MM.1S (cell line): ENCODE results near the gene SNW1.

Experiments
- DNase-seq: peaks from one replicate; pipeline ENCODE4 v3.0.0-alpha.2; 2015
- H2AFZ ChIP-seq: fragments of 300-600 bp; sonication (generic); 2 replicates; pipeline ENCODE4 v1.6.0; 2016; ENCODE audit warnings: antibody characterized with exemption, low read length
- H3F3A ChIP-seq: fragments of 300-600 bp; sonication (generic); 2 replicates; pipeline ENCODE4 v1.6.1; 2016; ENCODE audit warnings: mild to moderate bottlenecking, antibody characterized with exemption, low read length, moderate library complexity, mixed read lengths; ENCODE audit not compliant: insufficient read depth
- H3K27ac ChIP-seq: fragments of 300-600 bp; sonication (generic); 2 replicates; pipeline ENCODE4 v1.5.1; 2016; ENCODE audit warnings: mild to moderate bottlenecking, low read length
- H3K27me3 ChIP-seq: fragments of 300-600 bp; sonication (generic); replicated peaks from 2 replicates; pipeline ENCODE4 v1.6.0; 2016; ENCODE audit warnings: low read length; ENCODE audit not compliant: insufficient read depth
- H3K36me3 ChIP-seq: fragments of 300-600 bp; sonication (generic); replicated peaks from 2 replicates; pipeline ENCODE4 v1.6.1; 2016; ENCODE audit warnings: mild to moderate bottlenecking, low read length, mixed read lengths; ENCODE audit not compliant: insufficient read depth
- H3K4me1 ChIP-seq: fragments of 300-600 bp; sonication (generic); 2 replicates; pipeline ENCODE4 v1.6.1; 2016; ENCODE audit warnings: low read length, mixed read lengths
- H3K4me2 ChIP-seq: fragments of 300-600 bp; sonication (generic); 2 replicates; pipeline ENCODE4 v1.6.0; 2016; ENCODE audit warnings: low read depth, low read length
- H3K4me3 ChIP-seq: fragments of 300-600 bp; sonication (generic); 2 replicates; pipeline ENCODE4 v1.5.1; 2016; ENCODE audit warnings: low read length, mixed read lengths
- H3K79me2 ChIP-seq: fragments of 300-600 bp; sonication (generic); 2 replicates; pipeline ENCODE4 v1.6.1; 2016; ENCODE audit warnings: mixed run types, low read length, mixed read lengths
- H3K9ac ChIP-seq: fragments of 300-600 bp; sonication (generic); 2 replicates; pipeline ENCODE4 v1.6.1; 2016; ENCODE audit warnings: low read length, mixed read lengths
- H3K9me2 ChIP-seq: fragments of 300-600 bp; sonication (generic); replicated peaks from 2 replicates; pipeline ENCODE4 v1.6.1; 2016; ENCODE audit warnings: mild to moderate bottlenecking, low read length, mixed read lengths; ENCODE audit not compliant: insufficient read depth
- H3K9me3 ChIP-seq: fragments of 300-600 bp; sonication (generic); replicated peaks from 2 replicates; pipeline ENCODE4 v1.6.1; 2016; ENCODE audit warnings: mild to moderate bottlenecking, low read length, mixed read lengths; ENCODE audit not compliant: insufficient read depth
- H4K20me1 ChIP-seq: fragments of 300-600 bp; sonication (generic); 2 replicates; pipeline ENCODE4 v1.6.1; 2016; ENCODE audit warnings: mild to moderate bottlenecking, low read length, moderate library complexity, mixed read lengths; ENCODE audit not compliant: insufficient read depth
- CTCF ChIP-seq: fragments of 300-600 bp; sonication (generic); IDR thresholded peaks from 2 replicates; pipeline ENCODE4 v1.5.1; 2016; ENCODE audit warnings: antibody characterized with exemption, low read length, mixed read lengths
- EZH2 ChIP-seq: fragments of 300-600 bp; sonication (generic); optimal IDR thresholded peaks from 2 replicates; pipeline ENCODE3; 2017; ENCODE audit warnings: low read depth, mild to moderate bottlenecking, antibody characterized with exemption, low read length, mixed read lengths
- EZH2phosphoT487 ChIP-seq: fragments of 300-600 bp; sonication (generic); IDR thresholded peaks from 2 replicates; pipeline ENCODE4 v1.6.1; 2018; ENCODE audit warnings: antibody characterized with exemption, low read length

Gene SNW1

GRCh38 chr14:77741438-77741837 lies 19.5 kb downstream of the SNW1 start:
- H3K9me3 ChIP-seq: no peaks in the 10 kb centered on the region
- TF ChIP-seq EZH2 (no peak), EZH2phosphoT487 (no peak), CTCF (no peak)
- no peak overlapping the region for H3K27ac ChIP-seq
- H3K79me2 ChIP-seq: peaks cover 8% of the 10 kb centered on the region; the same call in 1 of the 2 replicates
- H3F3A ChIP-seq: no peaks in the 10 kb centered on the region
- no peak overlapping the region for H2AFZ ChIP-seq
- H3K36me3 ChIP-seq: no peaks in the 10 kb centered on the region
- no peaks in the 10 kb centered on the region for H3K4me1 ChIP-seq
- DNase-seq: no peak
- H3K9ac ChIP-seq: no peak overlapping the region
- no peaks in the 10 kb centered on the region for H3K27me3 ChIP-seq
- H4K20me1 ChIP-seq: no peaks in the 10 kb centered on the region
- H3K9me2 ChIP-seq: no peaks in the 10 kb centered on the region
- no peak overlapping the region for H3K4me3 ChIP-seq
- H3K4me2 ChIP-seq: no peak overlapping the region

GRCh38 chr14:77738559-77739250 lies 22.3 kb downstream of the SNW1 start:
- Histone ChIP-seq H3K79me2 (peaks cover 3% of the 10 kb centered on the region; the same call in 1 of the 2 replicates), H2AFZ (no peak overlapping the region), H3K4me3 (no peak overlapping the region), H3K9ac (no peak overlapping the region), H3K27ac (no peak overlapping the region), H3K4me2 (no peak overlapping the region), H3K9me2 (no peaks in the 10 kb centered on the region), H3K4me1 (no peaks in the 10 kb centered on the region), H3K9me3 (no peaks in the 10 kb centered on the region), H3F3A (no peaks in the 10 kb centered on the region), H4K20me1 (no peaks in the 10 kb centered on the region), H3K36me3 (no peaks in the 10 kb centered on the region), H3K27me3 (no peaks in the 10 kb centered on the region)
- TF ChIP-seq EZH2phosphoT487 (no peak), CTCF (no peak), EZH2 (no peak)
- no peak for DNase-seq

- no peak for DNase-seq
- Histone ChIP-seq H4K20me1 (no peaks in the 10 kb centered on the region), H3K27ac (no peak overlapping the region), H3K9me3 (no peaks in the 10 kb centered on the region), H3K27me3 (no peaks in the 10 kb centered on the region), H3K36me3 (no peaks in the 10 kb centered on the region), H3K4me2 (no peak overlapping the region), H3K79me2 (peaks cover 9% of the 10 kb centered on the region; the same call in 1 of the 2 replicates), H3K4me1 (no peaks in the 10 kb centered on the region), H3K4me3 (no peak overlapping the region), H3K9me2 (no peaks in the 10 kb centered on the region), H2AFZ (no peak overlapping the region), H3K9ac (no peak overlapping the region), H3F3A (no peaks in the 10 kb centered on the region)
- no peak for TF ChIP-seq EZH2
Observed at GRCh38 chr14:77730976-77731497, 29.9 kb downstream of the SNW1 start.

GRCh38 chr14:77722301-77722700 lies 38.7 kb downstream of the SNW1 start:
- Histone ChIP-seq H3K27me3 (no peaks in the 10 kb centered on the region), H3K9me3 (no peaks in the 10 kb centered on the region), H3K36me3 (no peaks in the 10 kb centered on the region), H4K20me1 (no peaks in the 10 kb centered on the region), H3K9me2 (no peaks in the 10 kb centered on the region), H3K9ac (no peak overlapping the region), H3F3A (no peaks in the 10 kb centered on the region), H2AFZ (no peak overlapping the region), H3K4me3 (no peak overlapping the region), H3K79me2 (peaks cover under 1% of the 10 kb centered on the region; the same call in 1 of the 2 replicates), H3K27ac (no peak overlapping the region), H3K4me2 (no peak overlapping the region), H3K4me1 (no peaks in the 10 kb centered on the region)
- TF ChIP-seq EZH2phosphoT487: no peak
- TF ChIP-seq CTCF: no peak
- TF ChIP-seq EZH2: no peak
- no peak for DNase-seq
